Measurements from ENCODE around the gene SRRM3.
"Not testable (repeated sequence)": the region's sequence is repeated elsewhere in the genome, so short reads cannot be mapped to it uniquely, and the experiment has no call there.

SRRM3 gene

DNA sequence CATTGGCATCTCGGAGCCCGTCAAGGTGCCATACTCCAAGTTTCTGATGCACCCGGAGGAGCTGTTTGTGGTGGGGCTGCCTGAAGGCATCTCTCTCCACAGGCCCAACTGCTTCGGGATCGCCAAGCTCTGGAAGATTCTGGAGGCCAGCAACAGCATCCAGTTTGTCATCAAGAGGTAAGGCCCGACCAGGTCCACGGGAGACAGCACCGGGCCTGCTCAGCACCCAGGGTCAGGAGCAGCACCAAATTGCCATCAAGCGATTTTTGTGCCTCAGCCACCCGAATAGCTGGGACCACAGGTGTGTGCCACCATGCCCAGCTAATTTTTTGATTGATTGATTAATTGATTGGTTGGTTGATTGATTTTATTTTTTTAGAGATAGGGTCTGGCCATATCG is 24.7 kb upstream of the SRRM3 start:
- ATAC-seq, H3K27me3 Mint-ChIP-seq, H3K27ac Mint-ChIP-seq, H3K9me3 Mint-ChIP-seq, H3K4me3 Mint-ChIP-seq, DNase-seq: not testable (repeated sequence)
- peaks cover 12% of the 10 kb centered on the region for H3K4me1 Mint-ChIP-seq

DNA sequence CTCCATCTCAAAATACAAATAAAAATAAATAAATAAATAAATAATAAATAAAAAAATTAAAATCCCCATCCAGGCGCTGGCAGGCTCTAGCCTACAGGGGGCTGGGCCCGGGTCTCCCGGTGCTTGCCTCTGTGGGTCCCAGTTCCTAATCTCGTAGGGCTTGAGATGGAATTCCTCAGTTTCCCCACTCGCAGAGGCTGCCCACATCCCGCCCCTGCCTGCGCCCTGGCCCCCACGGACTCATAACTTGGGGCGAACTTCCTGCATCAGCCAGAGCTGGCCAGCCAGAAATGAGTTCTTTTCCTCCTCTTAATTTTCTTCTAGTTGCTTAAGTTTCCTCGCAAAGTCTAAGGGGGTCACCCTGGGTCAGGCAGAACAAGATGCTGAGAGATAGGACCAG is 22.0 kb upstream of the SRRM3 start:
- Mint-ChIP-seq H3K4me3 (no peak overlapping the region), H3K9me3 (no peaks in the 10 kb centered on the region), H3K4me1 (peaks cover 12% of the 10 kb centered on the region), H3K27ac (no peak overlapping the region), H3K27me3 (no peaks in the 10 kb centered on the region)
- no peak for DNase-seq
- ATAC-seq = no peak

DNA sequence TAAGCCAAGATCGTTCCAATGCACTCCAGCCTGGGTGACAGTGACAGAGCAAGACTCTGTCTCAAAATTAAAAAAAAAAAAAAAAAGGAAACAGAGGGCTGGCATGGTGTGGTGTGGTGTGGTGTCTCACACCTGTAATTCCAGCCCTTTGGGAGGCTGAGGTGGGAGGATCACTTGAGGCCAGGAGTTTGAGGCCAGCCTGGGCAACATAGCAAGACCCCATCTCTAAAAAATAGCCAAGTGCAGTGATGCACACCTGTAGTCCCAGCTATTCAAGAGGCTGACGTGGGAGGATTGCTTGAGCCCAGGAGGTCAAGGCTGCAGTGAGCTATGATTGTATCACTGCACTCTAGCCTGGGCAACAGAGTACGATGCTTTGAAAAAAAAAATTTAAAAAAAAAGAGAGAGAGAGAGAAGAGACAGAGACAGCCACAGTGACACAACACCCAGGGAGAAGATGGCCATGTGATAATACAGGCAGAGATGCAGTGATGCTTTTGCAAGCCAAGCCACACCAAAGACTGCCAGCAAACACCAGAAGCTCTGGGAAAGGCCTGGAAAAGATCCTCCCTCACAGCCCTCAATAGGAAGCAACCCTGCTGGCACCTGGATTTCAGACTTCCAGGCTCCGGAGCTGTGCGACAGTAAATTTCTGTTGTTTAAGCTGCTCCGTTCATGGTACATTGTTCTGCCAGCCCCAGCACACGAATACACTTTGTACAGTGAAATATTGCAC is 19.3 kb upstream of the SRRM3 start:
- H3K9me3 Mint-ChIP-seq = no peaks in the 10 kb centered on the region
- DNase-seq (no peak), ATAC-seq (no peak)
- peaks cover 12% of the 10 kb centered on the region for H3K4me1 Mint-ChIP-seq
- H3K27me3 Mint-ChIP-seq = peaks cover 5% of the 10 kb centered on the region
- H3K4me3 Mint-ChIP-seq = no peak overlapping the region
- H3K27ac Mint-ChIP-seq = peak overlapping the region in 1 of 2 donors; percentile 54

DNA sequence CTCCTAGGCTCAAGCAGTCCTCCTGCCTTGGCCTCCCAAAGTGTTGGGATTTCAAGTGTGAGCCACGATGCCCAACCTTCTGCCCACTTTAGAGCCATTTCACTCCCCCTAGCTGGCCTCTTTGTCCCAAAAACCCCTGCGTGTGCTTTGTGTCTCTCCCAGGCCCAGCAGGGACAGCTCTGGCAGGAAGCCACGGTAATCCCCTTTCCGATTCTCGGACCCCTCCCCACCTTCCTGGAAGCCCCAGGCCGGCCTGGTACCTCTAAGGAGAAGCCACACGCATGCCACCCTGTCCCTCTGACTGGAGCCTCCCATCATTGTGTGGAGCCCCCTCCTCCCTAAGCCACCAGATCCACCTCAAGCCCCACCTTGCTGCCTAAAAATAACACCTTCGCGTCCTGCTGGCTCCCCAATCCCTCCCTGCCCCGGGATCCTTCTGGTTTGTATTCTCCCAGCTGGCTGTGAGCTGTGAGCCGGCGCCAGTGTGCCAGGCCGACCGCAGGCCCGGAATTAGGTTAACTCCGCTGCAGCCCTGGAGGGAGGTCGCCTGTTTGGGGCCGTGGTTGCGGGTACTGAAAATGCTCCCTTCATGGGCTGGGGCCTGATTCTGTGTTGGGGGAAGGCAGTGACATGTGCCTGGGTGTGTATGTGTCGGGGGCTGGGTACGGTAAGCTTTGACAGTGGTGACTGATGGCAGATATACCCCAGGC is 16.4 kb upstream of the SRRM3 start:
- Mint-ChIP-seq H3K27ac (no peak overlapping the region), H3K4me1 (no peaks in the 10 kb centered on the region), H3K4me3 (no peak overlapping the region), H3K9me3 (no peaks in the 10 kb centered on the region), H3K27me3 (peaks cover 5% of the 10 kb centered on the region)
- DNase-seq (no peak), ATAC-seq (no peak)

DNA sequence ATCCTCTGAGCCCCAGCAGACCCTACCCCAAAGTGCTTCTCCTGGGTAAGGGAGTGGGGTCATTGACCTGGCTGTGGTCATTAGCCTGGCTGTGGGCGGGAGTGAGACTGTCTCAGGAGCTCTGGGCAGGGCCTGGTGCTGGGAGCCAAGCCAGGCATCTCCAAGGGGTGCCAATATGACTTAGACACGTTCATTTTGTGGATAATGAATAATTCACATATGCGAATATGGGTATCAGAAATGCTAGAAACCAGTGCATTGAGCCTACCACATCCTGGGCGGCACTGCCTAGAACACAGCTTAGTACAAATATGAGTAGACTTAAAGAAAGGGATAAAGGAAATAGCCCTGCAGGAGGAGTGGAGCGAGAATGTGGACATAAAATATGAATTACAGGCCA is 14.4 kb upstream of the SRRM3 start:
- no peak for DNase-seq
- H3K4me3 Mint-ChIP-seq = no peak overlapping the region
- ATAC-seq = no peak
- H3K4me1 Mint-ChIP-seq = no peaks in the 10 kb centered on the region
- H3K9me3 Mint-ChIP-seq = peaks cover 0 to 6% of the 10 kb centered on the region in 2 donors
- peaks cover 5% of the 10 kb centered on the region for H3K27me3 Mint-ChIP-seq
- peak overlapping the region in 1 of 2 donors; percentile 91 for H3K27ac Mint-ChIP-seq

DNA sequence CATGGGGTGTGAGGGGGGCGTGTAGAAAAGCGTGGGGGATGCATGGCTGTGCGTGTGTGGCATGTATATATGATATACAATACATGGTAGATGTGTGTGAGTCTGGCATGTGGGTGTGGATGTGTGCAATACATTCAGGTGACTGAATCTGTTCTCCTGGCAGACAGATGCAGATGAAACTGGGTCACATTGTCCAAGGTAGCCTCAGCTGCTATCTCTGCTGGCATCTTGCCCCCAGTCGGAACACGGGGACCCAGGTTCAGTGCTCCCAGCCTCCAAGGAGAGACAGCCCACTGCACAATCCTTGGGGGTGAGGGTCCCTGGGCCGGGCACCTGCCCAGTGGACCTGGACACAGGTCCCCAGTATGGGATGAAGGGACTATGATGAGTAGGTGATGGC is 12.4 kb upstream of the SRRM3 start:
- ATAC-seq (no peak), DNase-seq (no peak)
- Mint-ChIP-seq H3K4me1 (no peaks in the 10 kb centered on the region), H3K27me3 (peaks cover 12% of the 10 kb centered on the region), H3K27ac (no peak overlapping the region), H3K9me3 (peaks cover 0 to 10% of the 10 kb centered on the region in 2 donors), H3K4me3 (no peak overlapping the region)

DNA sequence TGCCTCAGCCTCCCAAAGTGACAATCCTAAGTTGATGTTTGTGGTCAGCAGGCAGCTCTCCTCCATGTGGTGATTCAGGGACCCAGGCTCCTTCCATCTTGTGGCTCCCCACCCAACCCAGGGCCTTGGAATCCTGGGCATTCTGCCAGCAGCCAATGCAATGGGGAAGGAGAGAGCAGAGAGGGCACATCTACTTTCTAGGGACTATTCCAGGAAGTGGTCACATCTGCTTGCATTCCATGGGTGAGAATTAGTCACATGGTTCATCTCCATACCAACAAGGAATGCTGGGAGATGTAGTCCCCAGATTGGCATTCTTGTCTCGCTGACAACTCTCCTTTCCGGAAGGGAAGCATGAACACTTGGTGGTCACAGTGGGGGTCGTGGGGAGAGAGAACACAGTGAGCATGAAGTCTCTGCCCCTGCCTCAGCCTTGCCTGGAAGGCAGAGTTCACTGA is 9.9 kb upstream of the SRRM3 start:
- peaks cover 18% of the 10 kb centered on the region for H3K27me3 Mint-ChIP-seq
- no peak for DNase-seq
- H3K4me3 Mint-ChIP-seq = no peak overlapping the region
- H3K27ac Mint-ChIP-seq = no peak overlapping the region
- ATAC-seq = no peak
- no peaks in the 10 kb centered on the region for H3K4me1 Mint-ChIP-seq
- H3K9me3 Mint-ChIP-seq = peaks cover 0 to 10% of the 10 kb centered on the region in 2 donors

DNA sequence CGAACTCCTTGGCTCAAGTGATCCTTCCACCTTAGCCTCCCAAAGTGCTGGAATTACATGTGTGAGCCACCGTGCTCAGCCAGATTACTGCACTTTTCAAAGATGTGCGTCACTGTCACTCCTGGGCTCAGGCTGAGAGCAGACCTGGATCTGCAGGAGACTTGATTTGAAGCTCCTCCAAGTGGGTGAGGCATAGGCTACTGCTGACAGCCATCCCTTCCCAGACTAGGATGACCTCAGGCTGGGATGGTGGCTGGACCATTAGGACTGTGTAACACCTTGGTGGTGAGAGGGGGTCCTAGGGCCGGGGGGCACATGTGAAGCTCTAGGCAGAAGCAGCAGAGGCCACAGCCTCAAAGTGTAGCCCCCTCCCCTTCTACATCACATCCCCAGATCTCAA is 8.2 kb upstream of the SRRM3 start:
- DNase-seq (no peak), ATAC-seq (no peak)
- Mint-ChIP-seq H3K9me3 (peaks cover 0 to 10% of the 10 kb centered on the region in 2 donors), H3K4me1 (no peaks in the 10 kb centered on the region), H3K27ac (no peak overlapping the region), H3K4me3 (no peak overlapping the region), H3K27me3 (peaks cover 19% of the 10 kb centered on the region)

DNA sequence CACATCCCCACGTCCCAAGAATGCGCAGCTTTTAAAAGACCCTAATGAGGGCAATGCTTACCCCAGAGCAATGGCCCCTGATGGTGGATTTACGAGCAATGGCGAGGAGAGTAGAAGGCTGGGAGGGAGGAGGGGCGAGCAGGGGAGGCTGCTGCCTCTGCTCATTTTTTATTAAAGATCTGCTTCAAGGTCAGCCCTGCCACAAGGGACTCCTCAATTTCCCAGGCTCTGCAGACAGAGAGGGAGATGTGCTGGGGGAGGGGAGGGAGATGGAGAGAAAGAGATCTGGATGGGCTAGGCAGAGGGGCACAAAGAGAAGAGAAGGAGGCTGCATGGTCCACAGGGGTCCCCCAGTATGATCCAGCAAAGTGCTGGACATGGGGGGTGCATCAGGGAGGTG is 7.8 kb upstream of the SRRM3 start:
- no peak for DNase-seq
- Mint-ChIP-seq H3K27me3 (peaks cover 19% of the 10 kb centered on the region), H3K9me3 (peaks cover 0 to 10% of the 10 kb centered on the region in 2 donors), H3K4me3 (no peak overlapping the region), H3K4me1 (no peaks in the 10 kb centered on the region), H3K27ac (no peak overlapping the region)
- ATAC-seq = no peak

DNA sequence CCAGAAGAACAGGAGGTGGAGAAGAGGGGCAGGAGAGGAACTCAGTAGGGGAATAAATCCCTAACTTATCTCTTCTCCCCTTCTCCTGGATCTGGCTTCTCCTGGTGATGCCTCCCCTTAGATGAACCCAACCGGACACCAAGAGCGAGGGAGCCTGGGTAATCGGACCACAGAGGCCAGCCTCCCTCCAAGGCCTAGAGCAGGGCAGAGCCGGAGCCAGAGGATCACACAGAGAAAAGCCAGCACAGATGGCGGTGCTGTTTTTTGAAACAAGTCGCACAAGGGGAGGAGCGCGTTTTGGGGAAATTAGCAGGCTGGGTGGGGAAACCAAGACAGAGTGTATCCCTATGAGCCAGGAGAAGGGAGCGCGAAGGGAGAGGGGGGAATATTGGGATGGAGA is 4.9 kb upstream of the SRRM3 start:
- Mint-ChIP-seq H3K9me3 (peaks cover 0 to 9% of the 10 kb centered on the region in 2 donors), H3K27ac (no peak overlapping the region), H3K4me1 (no peaks in the 10 kb centered on the region), H3K4me3 (no peak overlapping the region), H3K27me3 (peaks cover 27% of the 10 kb centered on the region)
- DNase-seq = no peak
- no peak for ATAC-seq

DNA sequence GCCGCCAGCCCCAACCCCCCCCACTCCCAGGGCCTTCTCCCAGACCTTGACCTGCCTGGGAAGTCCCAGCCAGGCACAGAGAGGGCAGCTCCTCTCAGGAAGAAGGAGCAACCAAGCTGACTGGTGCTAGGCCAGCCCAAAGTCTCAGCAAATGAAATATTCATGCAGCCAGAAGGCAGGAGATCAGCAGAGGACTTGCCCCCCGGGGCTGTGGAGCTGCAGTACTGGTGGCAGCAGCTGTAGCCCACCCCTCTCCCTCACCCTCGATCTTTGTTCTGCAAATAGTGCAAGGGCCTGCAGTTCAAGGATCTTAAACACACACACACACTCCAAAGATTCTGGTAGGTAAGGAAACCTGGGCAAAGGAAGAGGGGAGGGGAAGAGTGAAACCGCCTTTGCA is 3.5 kb upstream of the SRRM3 start:
- Mint-ChIP-seq H3K9me3 (no peaks in the 10 kb centered on the region), H3K4me1 (no peaks in the 10 kb centered on the region), H3K27me3 (peaks cover 27% of the 10 kb centered on the region), H3K4me3 (no peak overlapping the region), H3K27ac (no peak overlapping the region)
- ATAC-seq (no peak), DNase-seq (no peak)

DNA sequence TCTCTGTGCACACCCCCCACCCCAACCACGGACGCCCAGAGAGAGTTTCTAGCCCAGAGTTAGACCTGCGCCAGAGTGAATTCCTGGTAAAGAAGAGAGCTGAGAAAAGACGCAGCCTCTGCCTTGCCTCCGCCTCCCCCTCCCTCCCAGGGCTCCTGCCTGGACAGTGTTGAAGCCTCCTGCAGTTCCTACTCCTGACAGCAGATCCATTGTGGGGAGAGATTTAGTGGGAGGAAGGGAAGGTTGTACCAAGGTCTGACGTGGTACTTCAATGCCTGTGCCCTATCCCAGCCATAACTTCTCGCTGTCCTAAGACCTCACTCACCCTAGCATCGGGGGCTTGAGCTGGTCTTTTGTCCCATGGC is 952 bp downstream of the SRRM3 start:
- no peaks in the 10 kb centered on the region for H3K9me3 Mint-ChIP-seq
- DNase-seq (no peak), ATAC-seq (no peak)
- H3K4me1 Mint-ChIP-seq = no peaks in the 10 kb centered on the region
- no peak overlapping the region for H3K27ac Mint-ChIP-seq
- no peak overlapping the region for H3K4me3 Mint-ChIP-seq
- H3K27me3 Mint-ChIP-seq = peaks cover 16% of the 10 kb centered on the region

DNA sequence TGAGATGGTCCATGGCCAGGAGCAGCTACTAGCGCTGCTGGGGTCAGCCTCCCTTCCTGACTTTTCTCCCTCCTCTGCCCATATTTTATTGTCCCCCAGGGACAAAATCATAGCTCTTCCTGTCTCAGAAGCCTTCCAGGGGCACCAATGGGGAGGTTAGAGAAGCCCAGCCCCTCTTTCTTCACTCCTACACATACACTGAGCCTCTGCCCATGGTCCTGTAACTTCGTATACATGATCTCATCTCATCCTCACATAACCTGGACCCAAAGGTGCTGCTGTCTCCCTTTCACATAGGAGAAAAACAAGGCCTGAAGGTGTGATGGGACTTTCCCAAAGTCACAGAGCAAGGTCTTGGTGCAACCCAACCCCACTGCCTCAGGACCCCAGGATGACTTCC is 2.5 kb downstream of the SRRM3 start:
- Mint-ChIP-seq H3K4me1 (no peaks in the 10 kb centered on the region), H3K4me3 (no peak overlapping the region), H3K27me3 (peaks cover 19% of the 10 kb centered on the region)

DNA sequence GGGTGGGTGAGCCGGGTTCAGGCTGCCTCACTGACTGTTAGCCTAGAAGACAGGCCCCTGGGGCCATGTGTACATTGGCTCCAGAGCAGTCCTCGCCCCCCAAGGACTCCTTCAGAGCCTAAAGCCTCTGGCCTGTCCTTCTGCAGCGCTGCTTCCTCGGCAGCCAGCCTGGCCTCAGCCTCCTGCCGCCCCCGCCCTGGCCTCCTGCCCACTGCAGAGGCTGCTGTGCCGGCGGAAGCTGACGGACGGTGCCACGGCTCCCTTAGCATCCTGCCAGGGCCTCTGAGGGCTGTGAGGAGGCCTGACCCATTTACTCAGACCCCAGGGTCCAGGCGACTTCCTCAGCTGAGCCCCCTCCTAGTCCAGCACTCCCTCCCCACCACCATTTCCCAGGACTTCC is 4.9 kb downstream of the SRRM3 start:
- no peak for DNase-seq
- H3K27ac Mint-ChIP-seq = peak overlapping the region in 1 of 2 donors; percentile 3

More for the DNA sequence above, 2.5 kb downstream of the SRRM3 start:
- H3K9me3 Mint-ChIP-seq = no peaks in the 10 kb centered on the region
- DNase-seq = no peak
- no peak for ATAC-seq
- no peak overlapping the region for H3K27ac Mint-ChIP-seq

DNA sequence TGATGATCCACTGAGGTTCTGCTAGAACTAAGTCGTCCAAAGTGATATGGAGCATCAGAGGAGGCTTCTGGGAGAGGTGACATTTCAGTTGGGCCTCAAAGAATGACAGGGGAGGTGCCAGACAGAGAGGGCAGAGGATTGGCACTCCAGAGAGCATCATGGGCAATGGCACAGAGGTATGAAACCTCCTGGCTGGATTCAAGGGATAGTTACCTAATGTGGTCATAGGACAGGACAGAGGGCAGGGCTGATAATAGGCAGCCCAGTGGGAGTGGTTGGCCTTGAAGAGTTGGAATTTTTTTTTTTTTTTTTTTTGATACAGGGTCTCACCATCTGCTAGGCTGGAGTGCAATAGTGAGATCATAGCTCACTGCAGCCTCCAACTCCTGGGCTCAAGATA is 7.6 kb downstream of the SRRM3 start:
- H3K4me1 Mint-ChIP-seq = no peaks in the 10 kb centered on the region

More for the DNA sequence above, 4.9 kb downstream of the SRRM3 start:
- Mint-ChIP-seq H3K4me1 (no peaks in the 10 kb centered on the region), H3K4me3 (no peak overlapping the region), H3K9me3 (no peaks in the 10 kb centered on the region), H3K27me3 (peaks cover 15% of the 10 kb centered on the region)
- ATAC-seq = no peak

DNA sequence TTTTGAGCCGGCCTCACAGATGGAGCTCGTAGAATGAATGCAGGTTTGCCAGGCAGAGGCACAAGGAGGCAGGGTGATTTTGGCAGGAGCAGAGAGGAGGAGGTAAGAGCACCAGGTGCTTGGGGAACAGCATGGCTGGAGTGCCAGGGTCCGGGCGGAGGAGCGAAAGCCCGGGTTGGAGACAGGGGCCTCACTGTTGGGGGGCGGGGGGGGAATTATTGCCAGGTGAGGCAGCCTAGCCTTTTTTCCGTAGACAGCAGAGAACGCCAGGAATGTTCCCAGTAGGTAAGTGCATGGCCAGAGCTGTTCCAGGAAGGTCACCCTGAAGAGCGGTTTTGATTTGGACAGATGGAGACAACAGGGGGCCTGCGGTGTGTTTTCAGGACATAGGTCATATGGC is 9.5 kb downstream of the SRRM3 start:
- no peak for ATAC-seq
- Mint-ChIP-seq H3K4me3 (no peak overlapping the region), H3K4me1 (no peaks in the 10 kb centered on the region)

More for the DNA sequence above, 7.6 kb downstream of the SRRM3 start:
- DNase-seq (no peak), ATAC-seq (no peak)
- H3K4me3 Mint-ChIP-seq = no peak overlapping the region
- H3K27ac Mint-ChIP-seq = no peak overlapping the region
- no peaks in the 10 kb centered on the region for H3K9me3 Mint-ChIP-seq
- H3K27me3 Mint-ChIP-seq = peaks cover 15% of the 10 kb centered on the region

More for the DNA sequence above, 9.5 kb downstream of the SRRM3 start:
- Mint-ChIP-seq H3K27ac (no peak overlapping the region), H3K9me3 (no peaks in the 10 kb centered on the region), H3K27me3 (peaks cover 20% of the 10 kb centered on the region)
- DNase-seq = no peak

Measured in stimulated activated naive CD8-positive, alpha-beta T cell treated with anti-CD3 and anti-CD28 coated beads, Interleukin-15, amount 100 ng/mL, for 72 hours (primary cell).